ACHN (cell line): ENCODE measurements around the gene CCDC88A.
"Not testable (repeated sequence)": the region's sequence is repeated elsewhere in the genome, so short reads cannot be mapped to it uniquely, and the experiment has no call there.

ENCODE experiments used
- DNase-seq: peaks from one replicate; pipeline ENCODE4 v3.0.0-alpha.2; 2015
- in situ Hi-C: cut with HindIII; loops from 2 replicates; pipeline ENCODE4 v1.10.0; 2017; ENCODE audit warnings: low sequenced_read_pairs, low pct_ligation_motif_present, low pct_unique_long_range_greater_than_20kb

Gene CCDC88A

GRCh38 chr2:55338268-55338667, 81.4 kb downstream of the CCDC88A start:
- DNase-seq: no peak
- in situ Hi-C loops: no loop called here

DNA sequence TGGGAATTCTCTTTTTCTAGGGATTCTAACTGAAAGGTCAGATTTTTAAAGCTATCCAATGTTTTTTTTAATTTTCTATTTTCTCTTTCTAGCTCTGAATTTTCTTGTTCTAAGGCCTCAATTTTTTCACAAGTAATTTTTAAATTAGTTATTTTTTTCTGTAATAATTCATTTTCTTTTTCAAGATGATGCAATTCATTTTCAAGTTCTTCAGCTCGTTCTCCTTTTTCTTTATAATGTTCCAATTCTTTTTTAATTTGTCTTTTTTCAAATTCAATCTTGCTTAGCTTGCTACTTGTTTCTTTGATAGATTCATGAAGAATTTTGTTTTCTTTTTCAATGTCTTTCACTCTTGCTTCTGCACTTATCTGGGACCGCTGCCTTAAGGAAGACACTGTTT, 84.9 kb downstream of the CCDC88A start:
- in situ Hi-C loops: no loop called here

GRCh38 chr2:55330541-55331297, 88.9 kb downstream of the CCDC88A start:
- in situ Hi-C loops: no loop called here
- no peak for DNase-seq

More for the DNA sequence above, 84.9 kb downstream of the CCDC88A start:
- DNase-seq: no peak

DNA sequence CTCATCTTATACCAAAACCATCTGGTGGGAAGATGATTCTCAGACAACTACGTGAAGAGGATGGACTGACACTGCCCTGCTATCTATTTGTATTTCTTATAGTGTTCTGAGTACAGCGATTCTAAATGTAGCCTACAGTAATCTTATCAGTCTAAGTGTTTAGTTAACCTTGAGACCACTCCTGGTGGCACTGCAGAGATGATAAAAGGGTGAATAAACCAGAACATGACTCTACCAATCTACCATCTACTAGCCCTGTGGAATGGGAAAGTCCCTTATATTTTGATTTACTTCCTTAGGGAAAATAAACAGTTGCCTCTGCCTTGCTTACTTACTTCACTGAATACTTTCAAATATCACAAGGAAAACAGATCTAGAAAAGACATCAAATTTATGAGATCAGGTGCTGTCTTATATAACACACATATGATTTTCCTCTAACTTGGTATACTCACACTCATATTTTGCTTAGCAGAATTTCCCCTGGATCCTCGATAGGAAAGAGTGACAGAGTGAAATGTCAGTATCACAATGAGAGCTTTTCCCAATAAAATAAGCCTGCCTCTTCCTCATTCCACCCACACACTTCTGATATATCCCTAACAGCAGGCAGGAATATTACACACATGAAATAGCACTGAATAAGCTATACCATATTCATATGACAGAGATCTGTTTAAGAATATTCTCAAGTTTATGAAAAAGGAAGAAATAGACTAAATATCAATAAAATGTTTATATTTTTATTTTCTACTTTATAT, 92.0 kb downstream of the CCDC88A start:
- in situ Hi-C loops: no loop called here
- DNase-seq: no peak

DNA sequence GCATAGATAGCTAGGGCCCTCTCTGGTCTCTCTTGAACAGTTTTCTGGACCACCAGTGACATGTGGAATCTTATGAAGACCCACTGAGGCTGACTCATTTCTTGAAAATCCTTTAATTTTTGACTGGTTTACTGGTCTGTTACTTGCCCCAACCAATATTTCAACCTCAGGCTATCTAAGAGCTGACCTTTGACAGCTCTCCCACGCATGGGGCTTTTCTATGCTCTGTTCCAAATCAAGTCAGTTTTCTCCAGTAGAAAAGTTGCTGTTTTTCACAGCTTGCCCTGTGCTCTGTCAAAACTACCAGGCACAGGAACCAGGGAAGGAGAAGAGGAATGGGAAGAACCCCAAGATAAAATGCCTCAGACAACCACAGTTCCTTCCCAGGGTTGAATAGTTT, 104.7 kb downstream of the CCDC88A start:
- DNase-seq: peak; percentile 6
- in situ Hi-C loops: no loop called here

- in situ Hi-C loops: no loop called here
- peak; percentile 58 for DNase-seq
These were observed 108.2 kb downstream of the CCDC88A start for GRCh38 chr2:55311444-55311870.

DNA sequence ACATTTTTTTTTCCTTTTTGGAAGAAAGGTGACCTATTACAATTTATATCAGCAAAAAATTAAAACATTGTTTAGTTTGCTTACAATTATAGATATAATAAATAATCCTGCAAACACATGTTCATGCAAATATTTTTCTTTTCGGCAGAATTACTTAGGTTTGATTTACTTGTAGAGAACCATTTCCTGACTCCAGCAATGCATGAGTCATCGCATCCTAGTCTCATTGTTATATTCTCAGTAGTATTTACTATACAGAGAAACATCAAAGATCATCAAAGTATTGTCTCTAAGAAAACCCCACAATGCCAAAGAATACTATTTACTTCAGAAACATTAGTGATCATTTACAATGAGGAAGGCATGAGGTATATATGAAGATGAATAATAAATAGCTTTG, 110.2 kb downstream of the CCDC88A start:
- DNase-seq: peak; percentile 40
- in situ Hi-C loops: no loop called here

DNA sequence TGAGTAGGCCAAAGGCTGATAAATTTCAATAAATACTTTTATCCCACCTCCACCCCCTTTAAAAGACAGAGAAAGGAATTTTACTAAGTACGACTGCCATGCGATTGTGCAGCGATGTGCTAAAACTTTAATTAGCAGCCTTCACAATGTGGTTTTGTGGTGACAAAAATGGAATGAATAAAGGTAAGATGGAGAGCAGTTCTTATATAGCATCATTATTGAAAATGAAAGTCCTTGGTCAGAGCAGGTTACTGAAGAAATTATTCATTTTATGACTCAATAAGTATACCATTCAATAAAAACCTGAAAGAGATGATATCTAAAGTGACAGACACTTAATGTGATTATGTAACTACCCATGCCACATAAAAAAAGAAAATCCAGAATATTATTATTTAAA, 117.4 kb downstream of the CCDC88A start:
- no peak for DNase-seq
- in situ Hi-C loops: no loop called here

GRCh38 chr2:55301277-55301676, 118.4 kb downstream of the CCDC88A start:
- in situ Hi-C loops: no loop called here

GRCh38 chr2:55296393-55296792, 123.3 kb downstream of the CCDC88A start:
- DNase-seq: no peak
- in situ Hi-C loops: no loop called here

More at GRCh38 chr2:55301277-55301676, 118.4 kb downstream of the CCDC88A start:
- no peak for DNase-seq

DNA sequence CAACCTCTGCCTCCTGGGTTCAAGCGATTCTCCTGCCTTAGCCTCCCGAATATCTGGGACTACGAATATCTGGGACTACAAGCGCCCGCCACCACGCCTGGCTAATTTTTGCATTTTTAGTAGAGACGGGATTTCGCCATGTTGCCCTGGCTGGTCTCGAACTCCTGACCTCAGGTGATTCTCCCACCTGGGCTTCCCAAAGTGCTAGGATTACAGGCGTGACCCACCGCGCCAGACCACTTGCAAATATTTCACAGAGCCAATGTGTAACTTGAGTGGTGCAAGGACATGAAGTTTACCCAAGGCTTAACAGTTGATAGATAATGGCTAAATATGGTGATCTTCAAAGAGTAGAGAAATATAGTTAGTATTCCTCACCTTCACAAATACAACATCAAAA, 136.6 kb downstream of the CCDC88A start:
- no peak for DNase-seq
- in situ Hi-C loops: no loop called here

DNA sequence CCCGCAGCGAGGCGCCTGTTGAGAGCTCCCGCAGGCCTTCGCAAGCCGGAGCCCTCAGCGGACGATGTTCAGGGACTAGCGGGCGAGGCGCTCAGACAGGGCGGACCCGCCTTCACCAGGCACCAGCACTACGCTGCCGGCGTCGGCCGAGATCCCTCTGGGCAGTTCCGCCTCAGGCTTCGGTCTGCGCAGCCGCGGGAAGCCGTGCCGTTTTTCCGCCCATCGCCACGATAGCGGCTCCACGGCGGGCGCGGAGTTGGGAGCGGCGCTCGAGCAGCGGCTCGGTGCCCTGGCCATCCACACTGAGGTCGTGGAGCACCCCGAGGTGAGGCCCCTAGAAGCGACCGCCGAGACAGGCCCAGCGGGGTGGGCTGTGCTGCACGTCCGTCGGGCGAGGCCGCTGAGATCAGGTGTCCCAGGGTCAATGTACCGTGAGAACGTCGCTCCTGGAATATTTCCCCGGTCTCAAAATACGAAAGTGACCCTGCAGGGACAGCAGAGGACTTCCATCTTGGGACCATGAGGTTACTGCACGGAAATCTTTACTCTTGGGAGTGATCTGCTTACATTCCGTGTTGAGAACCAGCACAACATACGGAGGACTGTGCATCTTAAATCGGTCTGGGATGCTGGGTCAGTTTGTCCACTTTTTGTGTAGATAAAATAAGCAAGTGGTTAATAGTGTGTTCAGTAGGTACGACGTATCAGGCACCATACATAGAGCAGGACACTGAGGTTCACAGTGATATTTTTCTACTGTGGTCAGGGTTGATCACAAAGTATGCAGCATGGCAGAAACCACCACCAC, 137.3 kb downstream of the CCDC88A start:
- in situ Hi-C loops: no loop called here
- DNase-seq: peak; percentile 87

DNA sequence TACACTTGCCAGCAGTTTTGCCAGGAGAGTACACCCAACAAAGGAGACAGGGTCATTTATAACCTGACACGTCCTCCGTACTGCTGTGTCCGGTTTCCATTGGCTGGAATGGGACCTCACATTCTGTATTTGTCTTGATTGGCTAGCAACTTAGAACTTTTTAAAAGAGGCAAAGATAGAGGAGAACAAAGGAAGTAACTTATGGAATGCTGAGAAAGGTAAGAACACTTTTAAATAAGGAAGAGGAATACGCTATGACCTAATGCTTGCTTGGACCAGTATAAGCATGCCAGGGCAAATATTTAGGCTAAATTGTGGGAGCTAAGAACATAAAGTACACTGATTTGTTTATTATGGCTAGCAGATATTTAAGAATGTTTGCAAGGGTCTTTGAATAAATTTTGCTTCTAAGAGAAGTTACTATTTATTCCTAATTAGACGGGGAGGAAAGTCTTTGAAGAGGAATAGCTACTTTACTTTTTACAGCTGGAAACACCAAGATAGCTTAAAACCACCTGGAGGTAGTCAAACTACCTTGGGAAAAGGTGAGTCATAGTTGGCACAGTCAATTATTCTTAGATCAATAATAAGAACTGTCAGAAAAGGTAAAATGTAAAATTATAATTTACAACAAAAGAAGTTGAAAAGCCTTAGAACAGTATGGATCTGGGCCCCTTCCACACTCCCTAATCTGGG, 138.7 kb downstream of the CCDC88A start:
- in situ Hi-C loops: not testable (repeated sequence)

DNA sequence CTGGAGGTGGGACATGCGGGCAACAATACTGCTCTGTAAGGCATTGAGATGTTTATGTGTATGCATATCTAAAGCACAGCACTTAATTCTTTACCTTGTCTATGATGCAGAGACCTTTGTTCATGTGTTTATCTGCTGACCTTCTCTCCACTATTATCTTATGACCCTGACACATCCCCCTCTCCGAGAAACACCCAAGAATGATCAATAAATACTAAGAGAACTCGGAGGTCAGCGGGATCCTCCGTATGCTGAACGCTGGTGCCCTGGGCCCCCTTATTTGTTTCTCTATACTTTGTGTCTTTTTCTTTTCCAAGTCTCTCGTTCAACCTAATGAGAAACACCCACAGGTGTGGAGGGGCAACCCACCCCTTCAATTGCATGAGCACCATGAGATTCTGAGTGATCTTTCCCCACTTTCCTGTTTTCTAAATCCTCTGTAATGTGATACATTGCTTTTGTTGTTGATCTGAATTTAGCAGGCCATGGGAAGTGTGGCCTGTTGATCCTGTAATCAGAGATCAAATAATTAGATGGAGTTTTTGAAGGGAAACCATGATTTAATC, 139.7 kb downstream of the CCDC88A start:
- in situ Hi-C loops, DNase-seq: not testable (repeated sequence)

More for the DNA sequence above, 138.7 kb downstream of the CCDC88A start:
- not testable (repeated sequence) for DNase-seq

DNA sequence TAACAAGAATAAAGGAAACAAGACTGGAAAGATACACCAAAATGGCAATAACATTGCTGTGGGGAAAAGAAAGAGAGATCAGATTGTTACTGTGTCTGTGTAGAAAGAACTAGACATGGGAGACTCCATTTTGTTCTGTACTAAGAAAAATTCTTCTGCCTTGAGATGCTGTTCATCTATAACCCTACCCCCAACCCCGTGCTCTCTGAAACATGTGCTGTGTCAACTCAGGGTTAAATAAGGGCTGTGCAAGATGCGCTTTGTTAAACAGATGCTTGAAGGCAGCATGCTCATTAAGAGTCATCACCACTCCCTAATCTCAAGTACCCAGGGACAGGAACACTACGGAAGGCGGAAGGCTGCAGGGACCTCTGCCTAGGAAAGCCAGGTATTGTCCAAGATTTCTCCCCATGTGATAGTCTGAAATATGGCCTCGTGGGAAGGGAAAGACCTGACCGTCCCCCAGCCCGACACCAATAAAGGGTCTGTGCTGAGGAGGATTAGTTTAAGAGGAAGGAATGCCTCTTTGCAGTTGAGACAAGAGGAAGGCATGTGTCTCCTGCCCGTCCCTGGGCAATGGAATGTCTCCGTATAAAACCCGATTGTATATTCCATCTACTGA, 140.3 kb downstream of the CCDC88A start:
- DNase-seq, in situ Hi-C loops: not testable (repeated sequence)

DNA sequence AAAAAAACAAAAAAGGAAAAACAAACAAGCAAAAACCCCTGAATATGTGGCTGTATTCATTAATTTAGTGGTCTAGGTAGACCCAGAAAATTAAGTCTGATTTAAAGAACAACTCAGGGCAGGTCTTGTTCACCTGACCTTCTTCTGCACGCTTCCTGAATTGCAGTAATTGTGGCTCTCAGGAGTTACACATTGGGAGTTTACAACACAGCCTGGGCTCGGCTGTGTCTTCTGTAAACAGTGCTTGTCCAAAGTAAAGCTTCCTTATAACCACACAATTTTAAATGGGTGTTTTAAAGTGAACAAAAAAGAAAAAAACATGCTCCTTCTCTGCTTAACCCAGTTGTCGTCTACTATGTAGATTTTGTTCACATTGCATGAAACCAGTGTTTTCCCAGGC, 142.3 kb downstream of the CCDC88A start:
- in situ Hi-C loops: no loop called here
- no peak for DNase-seq

GRCh38 chr2:55274346-55274745, 145.3 kb downstream of the CCDC88A start:
- in situ Hi-C loops, DNase-seq: not testable (repeated sequence)

- in situ Hi-C loops: no loop called here
- no peak for DNase-seq
These were observed 150.0 kb downstream of the CCDC88A start for GRCh38 chr2:55269645-55269990.
